Measurements from ENCODE around the gene ALMS1. TPM values are rescaled to one million over a fixed set of nuclear protein-coding genes. Genes with fewer than 3 reads are reported as not detected.
"Not testable (repeated sequence)": the region's sequence is repeated elsewhere in the genome, so short reads cannot be mapped to it uniquely, and the experiment has no call there.

The ALMS1 gene
- polyA plus RNA-seq, 3 donors = 0.55 to 5.2 (median 0.64) TPM

GRCh38 chr2:73457982-73458381 lies 72.3 kb downstream of the ALMS1 start:
- H3K9ac ChIP-seq (ENCODE audit: insufficient read depth, low read length, poor library complexity, severe bottlenecking) = no peak overlapping the region
- intact Hi-C loops (cut with micrococcal nuclease) = no loop called here
- no peaks in the 10 kb centered on the region for H3K4me1 ChIP-seq (ENCODE audit: control insufficient read depth in 1 of 2, insufficient read depth in 2 of 2, low read length in 2 of 2)
- peaks cover 3 to 9% of the 10 kb centered on the region in 2 donors for H3K9me3 ChIP-seq (replicated peaks in 1 of 2; ENCODE audit: control insufficient read depth in 1 of 2, insufficient read depth in 1 of 2, low read length in 2 of 2)
- H3K4me3 Mint-ChIP-seq = no peak overlapping the region
- peaks cover 2 to 12% of the 10 kb centered on the region in 2 donors for H3K36me3 ChIP-seq (replicated peaks in 1 of 2; ENCODE audit: control insufficient read depth in 1 of 2, insufficient read depth in 2 of 2, low read length in 2 of 2)
- no CpG with 5 or more reads among the region's 3 CpGs for WGBS (ENCODE audit: insufficient coverage)
- no peak overlapping the region for H3K4me2 ChIP-seq (replicated peaks; ENCODE audit: extremely low read depth, low read length, poor library complexity, severe bottlenecking)
- peaks cover 14 to 23% (median 20%) of the 10 kb centered on the region in 7 donors for H3K9me3 Mint-ChIP-seq
- H3K27me3 Mint-ChIP-seq (ENCODE audit: low read depth in 3 of 3) = peaks cover 0 to 4% (median 0%) of the 10 kb centered on the region in 3 donors
- no peak overlapping the region for H3K27ac ChIP-seq (ENCODE audit: low read depth in 1 of 2, low read length in 2 of 2)
- no peak overlapping the region for H3K4me3 ChIP-seq (replicated peaks in 1 of 3; ENCODE audit: low read depth in 2 of 3, low read length in 3 of 3)
- no peak for TF ChIP-seq CTCF (IDR thresholded peaks at IDR 0.05)
- no peaks in the 10 kb centered on the region for H3K4me1 Mint-ChIP-seq
- no peak overlapping the region for H2AFZ ChIP-seq (ENCODE audit: insufficient read depth, low read depth, low read length, poor library complexity, severe bottlenecking)
- H3K36me3 Mint-ChIP-seq = peaks cover 22 to 35% of the 10 kb centered on the region in 2 donors
- no peaks in the 10 kb centered on the region for H4K20me1 ChIP-seq (ENCODE audit: insufficient read depth, low read length)
- no peaks in the 10 kb centered on the region for H3K79me2 ChIP-seq (ENCODE audit: insufficient read depth, low read length)
- H3K27me3 ChIP-seq (ENCODE audit: control insufficient read depth in 2 of 2, insufficient read depth in 2 of 2, low read length in 2 of 2) = no peaks in the 10 kb centered on the region
- DNase-seq = no peak
- H3K27ac Mint-ChIP-seq = no peak overlapping the region

DNA sequence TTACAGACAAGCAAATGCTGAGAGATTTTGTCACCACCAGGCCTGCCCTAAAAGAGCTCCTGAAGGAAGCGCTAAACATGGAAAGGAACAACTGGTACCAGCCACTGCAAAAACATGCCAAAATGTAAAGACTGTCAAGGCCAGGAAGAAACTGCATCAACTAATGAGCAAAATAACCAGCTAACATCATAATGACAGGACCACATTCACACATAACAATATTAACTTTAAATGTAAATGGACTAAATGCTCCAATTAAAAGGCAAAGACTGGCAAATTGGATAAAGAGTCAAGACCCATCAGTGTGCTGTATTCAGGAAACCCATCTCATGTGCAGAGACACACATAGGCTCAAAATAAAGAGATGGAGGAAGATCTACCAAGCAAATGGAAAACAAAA lies 76.8 kb downstream of the ALMS1 start:
- not testable (repeated sequence) for H3K27me3 Mint-ChIP-seq (ENCODE audit: low read depth in 3 of 3); H3K27ac Mint-ChIP-seq
- no CpG with 5 or more reads among the region's 1 CpG for WGBS (ENCODE audit: insufficient coverage)

More for the DNA sequence above, 76.8 kb downstream of the ALMS1 start:
- H3K4me1 Mint-ChIP-seq; H3K27ac ChIP-seq (ENCODE audit: low read depth in 1 of 2, low read length in 2 of 2); H3K4me2 ChIP-seq (replicated peaks; ENCODE audit: extremely low read depth, low read length, poor library complexity, severe bottlenecking); H4K20me1 ChIP-seq (ENCODE audit: insufficient read depth, low read length); H3K27me3 ChIP-seq (ENCODE audit: control insufficient read depth in 2 of 2, insufficient read depth in 2 of 2, low read length in 2 of 2); H3K4me1 ChIP-seq (ENCODE audit: control insufficient read depth in 1 of 2, insufficient read depth in 2 of 2, low read length in 2 of 2); H3K4me3 ChIP-seq (replicated peaks in 1 of 3; ENCODE audit: low read depth in 2 of 3, low read length in 3 of 3); H3K79me2 ChIP-seq (ENCODE audit: insufficient read depth, low read length); H3K36me3 ChIP-seq (replicated peaks in 1 of 2; ENCODE audit: control insufficient read depth in 1 of 2, insufficient read depth in 2 of 2, low read length in 2 of 2); H3K9ac ChIP-seq (ENCODE audit: insufficient read depth, low read length, poor library complexity, severe bottlenecking); H2AFZ ChIP-seq (ENCODE audit: insufficient read depth, low read depth, low read length, poor library complexity, severe bottlenecking); DNase-seq; H3K4me3 Mint-ChIP-seq; intact Hi-C loops (cut with micrococcal nuclease); H3K9me3 ChIP-seq (replicated peaks in 1 of 2; ENCODE audit: control insufficient read depth in 1 of 2, insufficient read depth in 1 of 2, low read length in 2 of 2): not testable (repeated sequence)
- peaks cover 20 to 31% (median 25%) of the 10 kb centered on the region in 7 donors for H3K9me3 Mint-ChIP-seq
- peaks cover 15 to 28% of the 10 kb centered on the region in 2 donors for H3K36me3 Mint-ChIP-seq
